HL-60 (cell line): Measurements from ENCODE around the gene SPINK2.

Source experiments
- DNase-seq, 2 experiments: peaks; one replicate each; pipeline ENCODE4 v3.0.0-alpha.2; 2010 to 2020; ENCODE audit warnings: low read depth in 1 of 2, low spot score in 1 of 2
- H3K27ac ChIP-seq: fragments of 250-450 bp; sonication (Bioruptor Pico); replicated peaks from 2 replicates; pipeline ENCODE4 v1.5.1; 2020; ENCODE audit warnings: mild to moderate bottlenecking, moderate library complexity
- H3K27me3 ChIP-seq: fragments of 250-450 bp; sonication (Bioruptor Pico); 2 replicates; pipeline ENCODE4 v1.5.1; 2021; ENCODE audit warnings: mild to moderate bottlenecking, moderate library complexity; ENCODE audit not compliant: insufficient read depth, poor library complexity, severe bottlenecking
- H3K4me3 ChIP-seq: replicated peaks from 2 replicates; pipeline ENCODE4 v1.5.1; 2011; ENCODE audit warnings: mild to moderate bottlenecking, control low read depth, low read length; ENCODE audit not compliant: insufficient read depth
- GABPA ChIP-seq: IDR thresholded peaks from 2 replicates; pipeline ENCODE4 v1.6.1; 2012; ENCODE audit warnings: low read depth
- POLR2AphosphoS5 ChIP-seq: IDR thresholded peaks from 2 replicates; pipeline ENCODE4 v1.6.1; 2012; ENCODE audit warnings: low read depth
- SPI1 ChIP-seq: IDR thresholded peaks from 2 replicates; pipeline ENCODE4 v1.6.1; 2012; ENCODE audit warnings: low read depth, mild to moderate bottlenecking, borderline replicate concordance
- TF ChIP-seq, protein P1 (sequence below): IDR thresholded peaks from one replicate; pipeline ENCODE4 v1.5.1; 2011; ENCODE audit warnings: low read length, control low read depth, inconsistent platforms; ENCODE audit not compliant: insufficient read depth
- TF ChIP-seq, protein P2 (sequence below): IDR thresholded peaks from 2 replicates; pipeline ENCODE4 v1.6.1; 2012; ENCODE audit warnings: low read depth; ENCODE audit not compliant: insufficient replicate concordance

The SPINK2 gene

DNA sequence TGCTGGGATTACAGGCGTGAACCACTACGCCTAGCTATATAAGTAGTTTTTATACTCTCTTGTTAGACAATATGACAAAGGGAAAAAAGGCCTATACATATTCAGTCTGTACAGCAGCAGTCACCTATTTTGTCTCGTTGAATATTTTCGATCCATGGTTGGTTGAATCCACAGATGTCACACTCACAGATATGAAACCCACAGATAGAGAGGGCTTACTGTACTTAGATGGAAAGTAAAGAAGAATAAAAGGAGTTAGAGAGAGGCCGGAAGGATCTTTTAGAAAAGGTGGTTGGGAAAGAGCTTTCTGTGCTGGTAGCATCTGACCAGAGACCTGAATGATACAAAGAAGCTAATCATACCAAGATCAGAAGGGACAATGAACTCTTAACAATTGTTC is 38.3 kb upstream of the SPINK2 start:
- TF ChIP-seq, protein P1, sequence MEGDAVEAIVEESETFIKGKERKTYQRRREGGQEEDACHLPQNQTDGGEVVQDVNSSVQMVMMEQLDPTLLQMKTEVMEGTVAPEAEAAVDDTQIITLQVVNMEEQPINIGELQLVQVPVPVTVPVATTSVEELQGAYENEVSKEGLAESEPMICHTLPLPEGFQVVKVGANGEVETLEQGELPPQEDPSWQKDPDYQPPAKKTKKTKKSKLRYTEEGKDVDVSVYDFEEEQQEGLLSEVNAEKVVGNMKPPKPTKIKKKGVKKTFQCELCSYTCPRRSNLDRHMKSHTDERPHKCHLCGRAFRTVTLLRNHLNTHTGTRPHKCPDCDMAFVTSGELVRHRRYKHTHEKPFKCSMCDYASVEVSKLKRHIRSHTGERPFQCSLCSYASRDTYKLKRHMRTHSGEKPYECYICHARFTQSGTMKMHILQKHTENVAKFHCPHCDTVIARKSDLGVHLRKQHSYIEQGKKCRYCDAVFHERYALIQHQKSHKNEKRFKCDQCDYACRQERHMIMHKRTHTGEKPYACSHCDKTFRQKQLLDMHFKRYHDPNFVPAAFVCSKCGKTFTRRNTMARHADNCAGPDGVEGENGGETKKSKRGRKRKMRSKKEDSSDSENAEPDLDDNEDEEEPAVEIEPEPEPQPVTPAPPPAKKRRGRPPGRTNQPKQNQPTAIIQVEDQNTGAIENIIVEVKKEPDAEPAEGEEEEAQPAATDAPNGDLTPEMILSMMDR = no peak
- TF ChIP-seq, protein P2, sequence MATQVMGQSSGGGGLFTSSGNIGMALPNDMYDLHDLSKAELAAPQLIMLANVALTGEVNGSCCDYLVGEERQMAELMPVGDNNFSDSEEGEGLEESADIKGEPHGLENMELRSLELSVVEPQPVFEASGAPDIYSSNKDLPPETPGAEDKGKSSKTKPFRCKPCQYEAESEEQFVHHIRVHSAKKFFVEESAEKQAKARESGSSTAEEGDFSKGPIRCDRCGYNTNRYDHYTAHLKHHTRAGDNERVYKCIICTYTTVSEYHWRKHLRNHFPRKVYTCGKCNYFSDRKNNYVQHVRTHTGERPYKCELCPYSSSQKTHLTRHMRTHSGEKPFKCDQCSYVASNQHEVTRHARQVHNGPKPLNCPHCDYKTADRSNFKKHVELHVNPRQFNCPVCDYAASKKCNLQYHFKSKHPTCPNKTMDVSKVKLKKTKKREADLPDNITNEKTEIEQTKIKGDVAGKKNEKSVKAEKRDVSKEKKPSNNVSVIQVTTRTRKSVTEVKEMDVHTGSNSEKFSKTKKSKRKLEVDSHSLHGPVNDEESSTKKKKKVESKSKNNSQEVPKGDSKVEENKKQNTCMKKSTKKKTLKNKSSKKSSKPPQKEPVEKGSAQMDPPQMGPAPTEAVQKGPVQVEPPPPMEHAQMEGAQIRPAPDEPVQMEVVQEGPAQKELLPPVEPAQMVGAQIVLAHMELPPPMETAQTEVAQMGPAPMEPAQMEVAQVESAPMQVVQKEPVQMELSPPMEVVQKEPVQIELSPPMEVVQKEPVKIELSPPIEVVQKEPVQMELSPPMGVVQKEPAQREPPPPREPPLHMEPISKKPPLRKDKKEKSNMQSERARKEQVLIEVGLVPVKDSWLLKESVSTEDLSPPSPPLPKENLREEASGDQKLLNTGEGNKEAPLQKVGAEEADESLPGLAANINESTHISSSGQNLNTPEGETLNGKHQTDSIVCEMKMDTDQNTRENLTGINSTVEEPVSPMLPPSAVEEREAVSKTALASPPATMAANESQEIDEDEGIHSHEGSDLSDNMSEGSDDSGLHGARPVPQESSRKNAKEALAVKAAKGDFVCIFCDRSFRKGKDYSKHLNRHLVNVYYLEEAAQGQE = no peak
- TF ChIP-seq GABPA = no peak
- no peak for TF ChIP-seq SPI1
- no peak for TF ChIP-seq POLR2AphosphoS5
- DNase-seq = no peak

DNA sequence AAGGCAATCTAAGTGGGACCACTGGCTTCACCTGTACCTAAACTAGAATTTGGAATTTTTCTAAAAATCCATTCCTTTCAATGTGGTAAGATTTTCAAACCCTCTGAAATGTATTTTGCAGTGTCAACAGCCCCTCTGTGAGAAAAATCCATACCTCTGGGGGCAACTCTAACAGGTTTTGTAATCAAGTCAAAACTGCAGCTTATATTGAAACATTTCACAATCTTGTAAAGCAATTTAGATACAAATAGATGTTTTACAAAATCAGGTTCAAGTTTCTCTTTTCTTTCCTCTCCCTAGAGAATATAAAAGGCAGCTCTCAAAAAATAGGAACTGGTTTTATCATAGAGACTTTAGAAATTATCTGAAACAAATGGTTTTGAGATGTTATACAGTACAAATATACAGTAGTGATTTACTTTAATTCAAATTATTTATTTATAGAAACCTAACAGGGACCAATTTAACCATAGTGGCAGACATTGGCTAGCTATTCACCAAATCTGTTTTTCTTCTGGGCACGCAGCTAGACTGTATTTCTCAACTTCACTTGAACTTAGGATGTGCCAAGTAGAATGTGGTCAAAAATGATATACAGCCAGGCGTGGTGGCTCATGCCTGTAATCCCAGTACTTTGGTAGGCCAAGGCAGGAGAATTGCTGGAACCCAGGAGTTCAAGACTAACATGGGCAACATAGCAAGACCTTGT is 36.3 kb upstream of the SPINK2 start:
- no peak for TF ChIP-seq GABPA
- peak; percentile 21; the same call in 1 of the 2 replicates for TF ChIP-seq SPI1
- no peaks in the 10 kb centered on the region for H3K27me3 ChIP-seq
- no peak overlapping the region for H3K4me3 ChIP-seq
- H3K27ac ChIP-seq = no peak overlapping the region
- DNase-seq = peak in 1 of 2 experiments; percentile 19

More for the DNA sequence above, 38.3 kb upstream of the SPINK2 start:
- H3K27me3 ChIP-seq = no peaks in the 10 kb centered on the region
- H3K27ac ChIP-seq = no peak overlapping the region
- H3K4me3 ChIP-seq = no peak overlapping the region

DNA sequence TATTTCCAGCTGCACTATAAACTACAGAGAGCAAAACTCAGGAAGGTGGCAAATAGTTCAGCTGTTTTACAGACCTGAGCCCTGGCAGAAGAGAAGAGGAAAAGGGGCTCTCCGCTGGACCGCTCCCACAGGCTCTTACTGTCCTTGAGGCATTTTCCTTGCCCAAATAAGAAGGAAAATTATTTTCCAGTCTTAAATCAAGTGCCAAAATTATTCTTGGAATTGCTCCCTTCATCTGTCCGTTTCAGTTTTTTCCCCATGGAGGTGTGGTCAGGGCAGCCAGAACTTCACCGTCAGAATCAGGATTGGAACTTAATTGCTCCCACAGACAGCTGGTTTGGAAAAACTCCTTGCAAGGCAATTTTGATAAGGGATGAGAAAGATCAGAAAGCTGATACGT is 35.2 kb upstream of the SPINK2 start:
- H3K27me3 ChIP-seq = no peaks in the 10 kb centered on the region
- no peak overlapping the region for H3K4me3 ChIP-seq
- no peak overlapping the region for H3K27ac ChIP-seq
- TF ChIP-seq SPI1 = no peak
- TF ChIP-seq, protein P2 = no peak
- TF ChIP-seq, protein P1 = no peak
- TF ChIP-seq GABPA = no peak
- TF ChIP-seq POLR2AphosphoS5 = no peak
- DNase-seq = no peak

DNA sequence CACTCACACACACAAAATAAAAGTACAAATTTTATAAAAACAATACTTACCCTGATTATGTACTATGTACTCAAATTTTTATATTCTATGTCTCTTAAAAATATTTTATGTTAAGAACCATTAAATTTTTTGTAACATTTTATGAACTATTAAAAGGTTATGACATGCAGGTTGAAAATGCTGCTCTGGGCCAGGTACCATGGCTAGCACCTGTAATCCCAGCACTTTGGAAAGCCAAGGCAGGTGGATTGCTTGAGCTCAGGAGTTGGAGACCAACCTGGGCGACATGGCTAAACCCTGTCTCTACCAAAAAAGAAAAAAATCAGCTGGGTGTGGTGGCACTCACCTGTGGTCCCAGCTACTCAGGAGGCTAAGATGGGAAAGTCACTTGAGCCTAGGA is 29.4 kb upstream of the SPINK2 start:
- Histone ChIP-seq H3K4me3 (no peak overlapping the region), H3K27me3 (no peaks in the 10 kb centered on the region), H3K27ac (no peak overlapping the region)
- no peak for DNase-seq
- TF ChIP-seq, protein P2 = peak; percentile 71
- TF ChIP-seq POLR2AphosphoS5 = no peak
- no peak for TF ChIP-seq GABPA
- no peak for TF ChIP-seq SPI1
- TF ChIP-seq, protein P1 = no peak
